Endothelial cell of umbilical vein (primary cell): Measurements from ENCODE around the gene RBMS3. TPM values are rescaled to one million over a fixed set of nuclear protein-coding genes. Genes with fewer than 3 reads are reported as not detected.

ENCODE experiments used
- BruUV-seq: library from RNA; stranded (reverse); fragments of 400-500 nt; replicated peaks from 2 replicates; lab custom pipeline; 2021; lab: Mats Ljungman, UMichigan
- CTCF ChIA-PET: fragments of 300-600, 350-600 bp; sonication (Branson Sonifier 250); formaldehyde crosslinking; loops from one replicate; lab custom pipeline; 2021; ENCODE audit warnings: antibody characterized with exemption, inconsistent platforms; lab: Charles Lee
- POLR2A ChIA-PET: fragments of 300-600, 350-600 bp; sonication (Branson Sonifier 250); formaldehyde crosslinking; loops from one replicate; lab custom pipeline; 2021; ENCODE audit warnings: antibody characterized with exemption, inconsistent platforms; lab: Charles Lee
- DNase-seq: peaks from one replicate; pipeline ENCODE4 v3.0.0-alpha.2; 2011; ENCODE audit warnings: low read depth, low spot score
- FAIRE-seq: peaks from 2 replicates; lab custom pipeline; 2011; peaks lifted over from hg19 to GRCh38; lab: Jason Lieb, UNC
- H2AFZ ChIP-seq: 2 replicates; pipeline ENCODE4 v1.6.0; 2012; ENCODE audit warnings: low read depth, low read length, control low read depth, inconsistent platforms
- H3K27ac ChIP-seq: 2 replicates; pipeline ENCODE4 v1.5.1; 2011; ENCODE audit warnings: low read depth, mild to moderate bottlenecking, control low read depth, low read length, moderate library complexity; ENCODE audit not compliant: insufficient read depth
- H3K27me3 ChIP-seq, 2 experiments: 2 replicates each; pipeline versions ENCODE4 v1.6.0 to v1.6.1; 2011; ENCODE audit warnings: low read length in 2 of 2, mixed read lengths in 1 of 2; ENCODE audit not compliant: control insufficient read depth in 2 of 2, insufficient read depth in 2 of 2
- H3K36me3 ChIP-seq, 2 experiments: 2 replicates in 1 of 2; 3 replicates in 1 of 2; pipeline ENCODE4 v1.5.1; 2011; ENCODE audit warnings: low read length in 2 of 2, mild to moderate bottlenecking in 1 of 2, moderate library complexity in 1 of 2; ENCODE audit not compliant: control insufficient read depth in 2 of 2, insufficient read depth in 2 of 2; ENCODE audit errors: extremely low read depth in 1 of 2
- H3K4me1 ChIP-seq: 3 replicates; pipeline ENCODE4 v1.5.1; 2011; ENCODE audit warnings: mild to moderate bottlenecking, low read length; ENCODE audit not compliant: control insufficient read depth, insufficient read depth; ENCODE audit errors: extremely low read depth
- H3K4me2 ChIP-seq: 2 replicates; pipeline ENCODE4 v1.6.1; 2011; ENCODE audit warnings: low read length, control low read depth, mixed read lengths; ENCODE audit not compliant: insufficient read depth
- H3K4me3 ChIP-seq, 3 experiments: fragments of 200-600 bp in 1 of 3; sonication (generic), shearing (Covaris generic) in 1 of 3; replicated peaks in 1 of 3; 2 replicates each; pipeline ENCODE4 v1.5.1; 2011 to 2016; ENCODE audit warnings: control low read depth in 3 of 3, low read length in 3 of 3, mild to moderate bottlenecking in 2 of 3, inconsistent platforms in 1 of 3, low read depth in 1 of 3, moderate library complexity in 1 of 3; ENCODE audit not compliant: insufficient read depth in 1 of 3
- H3K79me2 ChIP-seq: 2 replicates; pipeline ENCODE4 v1.6.0; 2012; ENCODE audit warnings: low read length, inconsistent platforms; ENCODE audit not compliant: control insufficient read depth, insufficient read depth
- H3K9ac ChIP-seq: replicated peaks from 2 replicates; pipeline ENCODE3; 2011; ENCODE audit warnings: low read length, control low read depth; ENCODE audit not compliant: insufficient read depth; ENCODE audit errors: extremely low read depth
- H3K9me1 ChIP-seq: replicated peaks from 3 replicates; pipeline ENCODE4 v1.6.0; 2011; ENCODE audit warnings: mild to moderate bottlenecking, low read length; ENCODE audit not compliant: control insufficient read depth, insufficient read depth; ENCODE audit errors: extremely low read depth
- H3K9me3 ChIP-seq: replicated peaks from 2 replicates; pipeline ENCODE4 v1.5.1; 2012; ENCODE audit warnings: low read length, inconsistent platforms; ENCODE audit not compliant: control insufficient read depth, insufficient read depth
- H4K20me1 ChIP-seq: replicated peaks from 2 replicates; pipeline ENCODE3; 2011; ENCODE audit warnings: mild to moderate bottlenecking, low read length; ENCODE audit not compliant: control insufficient read depth, insufficient read depth; ENCODE audit errors: extremely low read depth
- CTCF ChIP-seq, 2 donors: IDR thresholded peaks; 1 replicate in 1 of 2; 2 replicates in 1 of 2; pipeline ENCODE4 v1.5.1; 2011; ENCODE audit warnings: low read length in 2 of 2, mild to moderate bottlenecking in 2 of 2, moderate library complexity in 2 of 2, control low read depth in 1 of 2, inconsistent platforms in 1 of 2, low read depth in 1 of 2; ENCODE audit not compliant: insufficient read depth in 1 of 2; ENCODE audit errors: extremely low read depth in 1 of 2
- EZH2 ChIP-seq: IDR thresholded peaks from 2 replicates; pipeline ENCODE4 v1.6.1; 2012; ENCODE audit warnings: borderline replicate concordance, low read depth, mild to moderate bottlenecking, moderate library complexity, low read length, inconsistent platforms; ENCODE audit not compliant: severe bottlenecking
- FOS ChIP-seq: IDR thresholded peaks from 2 replicates; pipeline ENCODE4 v1.6.1; 2011; ENCODE audit warnings: mild to moderate bottlenecking, low read length, moderate library complexity, borderline replicate concordance; ENCODE audit not compliant: insufficient read depth
- GATA2 ChIP-seq: IDR thresholded peaks from 2 replicates; pipeline ENCODE4 v1.7.0; 2011; ENCODE audit warnings: low read depth, mild to moderate bottlenecking, moderate library complexity, mixed read lengths, low read length; ENCODE audit not compliant: insufficient read length, insufficient read depth
- JUN ChIP-seq: IDR thresholded peaks from 2 replicates; pipeline ENCODE4 v1.6.1; 2011; ENCODE audit warnings: borderline replicate concordance, low read depth; ENCODE audit not compliant: insufficient read length, insufficient read depth
- MAX ChIP-seq: IDR thresholded peaks from 2 replicates; pipeline ENCODE4 v1.6.1; 2011; ENCODE audit not compliant: insufficient read depth, insufficient read length
- MYC ChIP-seq: IDR thresholded peaks from one replicate; pipeline ENCODE4 v1.6.1; 2011; ENCODE audit warnings: mild to moderate bottlenecking, low read depth, low read length
- POLR2A ChIP-seq: IDR thresholded peaks from 2 replicates; pipeline ENCODE4 v1.6.1; 2012; ENCODE audit warnings: low read depth, mild to moderate bottlenecking, control low read depth, low read length
- POLR2AphosphoS5 ChIP-seq: IDR thresholded peaks from 2 replicates; pipeline ENCODE4 v1.6.1; 2012; ENCODE audit warnings: low read depth, mild to moderate bottlenecking, control low read depth, low read length, moderate library complexity; ENCODE audit not compliant: insufficient read depth
- dilution Hi-C: fragments of 300-500 bp; cut with MboI; formaldehyde crosslinking; loops from one replicate; pipeline ENCODE4 v1.15.0; 2019; ENCODE audit warnings: low sequenced_read_pairs; ENCODE audit not compliant: extremely low pct_ligation_motif_present
- intact Hi-C: fragments of 100-400 bp; cut with micrococcal nuclease; formaldehyde crosslinking; loops from one replicate; pipeline ENCODE4 v1.10.0; 2022
- polyA plus RNA-seq, 4 experiments: library from polyadenylated mRNA; depleted of rRNA in 3 of 4; stranded (reverse) in 3 of 4; unstranded in 1 of 4; fragments of >200 nt; gene quantifications; 2 replicates each; pipeline versions ENCODE4 v1.2.1 to v1.2.3, GENCODE V29; 2011 to 2012; ENCODE audit warnings: missing spikeins in 1 of 4
- total RNA-seq: library from RNA; stranded (reverse); gene quantifications from 2 replicates; pipeline ENCODE4 v1.2.3, GENCODE V29; 2021

Gene RBMS3
- total and polyA plus RNA-seq, 2 donors (not counting 3 experiments of a cell fraction or from before 2014, with no cell fraction given): 13.6 to 42.3 TPM

- H3K9me3 ChIP-seq: no peaks in the 10 kb centered on the region
- TF ChIP-seq POLR2A: no peak
- TF ChIP-seq MYC: no peak
- no peak for TF ChIP-seq POLR2AphosphoS5
- TF ChIP-seq MAX: no peak
- TF ChIP-seq JUN: no peak
- no peak for TF ChIP-seq CTCF (IDR thresholded peaks at IDR 0.05; ENCODE audit: extremely low read depth in 1 of 2, insufficient read depth in 1 of 2, low read depth in 1 of 2, low read length in 2 of 2)
- TF ChIP-seq EZH2: no peak
- TF ChIP-seq GATA2: no peak
- no peak for TF ChIP-seq FOS
- H3K27me3 ChIP-seq: no peaks in the 10 kb centered on the region
- ChIA-PET CTCF (interaction anchor here (1.6 kb wide), 1 partner anchor 11 kb away, joined by 5 read pairs; no protein-coding TSS in a partner anchor), POLR2A (no interaction called here)
- intact Hi-C loops (no loop called here), dilution Hi-C loops (no loop called here)
- H4K20me1 ChIP-seq: no peaks in the 10 kb centered on the region
- no peak overlapping the region for H3K27ac ChIP-seq
- H3K79me2 ChIP-seq: no peaks in the 10 kb centered on the region
- no peak for DNase-seq
- no peak overlapping the region for H2AFZ ChIP-seq
- H3K4me3 ChIP-seq: no peak overlapping the region
- no peaks in the 10 kb centered on the region for H3K9me1 ChIP-seq
- H3K4me1 ChIP-seq: no peaks in the 10 kb centered on the region
- no peak overlapping the region for H3K9ac ChIP-seq
- no peak for FAIRE-seq
- no peak overlapping the region for H3K4me2 ChIP-seq
- BruUV-seq: no TSS peak
- no peaks in the 10 kb centered on the region for H3K36me3 ChIP-seq
These were observed 208.1 kb downstream of the RBMS3 start for GRCh38 chr3:29488922-29489321.
